Activated CD8-positive, alpha-beta memory T cell treated with anti-CD3 and anti-CD28 coated beads for 36 hours (primary cell): Measurements from ENCODE around the gene CATSPER1. TPM values are rescaled to one million over a fixed set of nuclear protein-coding genes. Genes with fewer than 3 reads are reported as not detected.
"Not testable (repeated sequence)": the region's sequence is repeated elsewhere in the genome, so short reads cannot be mapped to it uniquely, and the experiment has no call there.

ENCODE experiments used
- CTCF ChIA-PET: fragments of 350-600 bp; sonication (Branson Sonifier 250); formaldehyde crosslinking; loops from one replicate; lab custom pipeline; 2021; ENCODE audit warnings: antibody characterized with exemption; lab: Charles Lee
- POLR2A ChIA-PET: fragments of 350-600 bp; sonication (Branson Sonifier 250); formaldehyde crosslinking; loops from one replicate; lab custom pipeline; 2021; ENCODE audit warnings: antibody characterized with exemption; lab: Charles Lee
- total RNA-seq, 2 experiments: library from RNA; stranded (reverse); gene quantifications; one replicate each; pipeline ENCODE4 v1.2.3, GENCODE V29; 2021

The CATSPER1 gene
- total RNA-seq, 2 experiments from 2014 or later = not detected

DNA sequence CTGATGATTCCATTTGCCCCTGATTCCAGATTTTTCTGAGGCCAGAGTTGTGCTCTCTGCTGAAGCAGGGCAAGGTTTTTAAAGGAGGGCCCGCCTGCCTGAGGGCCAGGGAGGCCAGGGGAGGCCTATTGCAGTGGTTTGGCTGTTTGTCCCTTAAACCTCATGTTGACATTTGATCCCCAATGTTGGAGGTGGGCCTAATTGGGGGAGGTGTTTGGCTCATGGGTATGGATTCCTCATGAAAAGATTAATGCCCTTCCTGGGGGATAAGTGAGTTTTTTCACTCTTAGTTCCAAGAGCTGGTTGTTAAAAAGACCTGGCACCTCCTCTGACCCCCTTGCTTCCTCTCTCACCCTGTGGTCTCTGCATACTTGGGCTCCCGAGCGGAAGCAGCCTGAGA is 13.5 kb upstream of the CATSPER1 start:
- CTCF ChIA-PET = no interaction called here
- POLR2A ChIA-PET = no interaction called here

GRCh38 chr11:66037327-66037726 is 11.0 kb upstream of the CATSPER1 start:
- ChIA-PET POLR2A (interaction anchor here (0.6 to 0.7 kb wide), 2 partner anchors 127 to 299 kb away, joined by 5 to 7 read pairs; no protein-coding TSS in a partner anchor), CTCF (interaction anchor here (0.6 kb wide), 2 partner anchors 40 to 66 kb away, joined by 3 to 4 read pairs; no protein-coding TSS in a partner anchor)

DNA sequence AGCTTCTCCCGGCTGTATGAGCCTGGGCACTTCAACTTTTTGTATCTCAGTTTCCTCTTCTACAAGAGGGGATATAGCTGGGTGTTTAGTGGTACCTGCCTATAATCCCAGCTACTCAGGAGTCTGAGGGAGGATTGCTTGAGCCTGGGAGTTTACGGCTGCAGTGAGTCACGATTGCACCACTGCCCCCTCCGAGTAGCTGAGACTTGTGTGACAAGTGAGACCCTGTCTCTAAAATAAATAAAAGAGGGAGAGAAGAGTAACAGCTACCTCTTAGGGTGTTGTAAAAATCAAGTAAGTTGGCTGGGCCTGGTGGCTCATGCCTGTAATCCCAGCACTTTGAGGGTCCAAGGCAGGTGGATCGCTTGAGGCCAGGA is 10.0 kb upstream of the CATSPER1 start:
- ChIA-PET CTCF (interaction anchor here (0.7 to 2.4 kb wide), 2 partner anchors 9 to 374 kb away, joined by 3 to 9 read pairs; partner anchors contain the start of gene RELA), POLR2A (no interaction called here)

DNA sequence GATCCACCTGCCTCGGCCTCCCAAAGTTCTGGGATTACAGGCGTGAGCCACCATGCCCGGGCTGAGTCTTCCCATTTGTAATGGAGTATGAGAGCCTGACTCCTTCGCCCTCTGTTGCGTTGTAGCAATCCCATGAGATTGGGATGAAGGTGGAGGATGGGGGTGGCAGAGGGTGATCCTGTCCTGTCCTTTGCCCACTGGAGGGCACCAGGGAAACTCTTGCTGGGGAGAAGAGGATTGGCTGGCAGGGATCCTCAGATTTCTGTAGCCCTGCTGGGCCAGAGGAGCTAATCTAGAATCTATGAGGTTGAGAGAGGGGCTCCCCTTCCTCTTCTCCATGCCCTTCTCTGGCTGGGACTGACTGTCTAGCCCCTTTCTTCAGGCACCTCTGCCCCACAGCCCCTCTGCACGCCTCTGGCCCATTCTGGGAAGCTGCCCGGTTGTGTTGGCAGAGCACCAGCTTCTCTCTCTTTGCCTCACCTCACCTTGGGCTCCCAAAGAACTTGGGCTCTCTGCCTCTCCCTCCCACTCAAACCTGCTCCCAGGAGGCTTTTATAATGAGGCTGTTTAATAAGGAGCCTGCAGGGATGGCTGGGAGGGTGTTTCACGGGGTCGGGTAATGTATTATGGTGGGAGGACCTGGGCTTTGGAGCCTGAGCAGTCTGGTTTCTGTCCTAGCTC is 9.5 kb upstream of the CATSPER1 start:
- POLR2A ChIA-PET = no interaction called here
- CTCF ChIA-PET = interaction anchor here (0.7 to 2.4 kb wide), 2 partner anchors 10 to 373 kb away, joined by 3 to 9 read pairs; partner anchors contain the start of gene RELA

- POLR2A ChIA-PET = interaction anchor here (0.6 kb wide), 1 partner anchor 155 kb away, joined by 7 read pairs; no protein-coding TSS in a partner anchor
Measured at GRCh38 chr11:66032957-66033735, 6.9 kb upstream of the CATSPER1 start.

DNA sequence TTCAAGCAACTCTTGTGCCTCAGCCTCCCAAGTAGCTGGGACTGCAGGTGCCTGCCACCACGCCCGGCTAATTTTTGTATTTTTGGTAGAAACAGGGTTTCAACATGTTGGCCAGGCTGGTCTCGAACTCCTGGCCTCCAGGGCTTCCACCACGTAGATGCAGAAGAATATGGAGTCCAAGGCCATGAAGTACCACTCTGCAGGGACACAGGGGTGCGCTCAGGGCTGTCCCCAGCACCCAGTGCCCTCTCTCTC is 3.2 kb downstream of the CATSPER1 start:
- CTCF ChIA-PET = interaction anchor here (1.0 to 2.8 kb wide), 14 partner anchors 8 to 311 kb away, joined by 3 to 18 read pairs (median 6); partner anchors contain the start of genes CST6, KAT5, MUS81 and SF3B2
- POLR2A ChIA-PET = not testable (repeated sequence)

More at GRCh38 chr11:66032957-66033735, 6.9 kb upstream of the CATSPER1 start:
- CTCF ChIA-PET = interaction anchor here (0.6 to 1.8 kb wide), 2 partner anchors 11 to 19 kb away, joined by 3 to 4 read pairs; no protein-coding TSS in a partner anchor

DNA sequence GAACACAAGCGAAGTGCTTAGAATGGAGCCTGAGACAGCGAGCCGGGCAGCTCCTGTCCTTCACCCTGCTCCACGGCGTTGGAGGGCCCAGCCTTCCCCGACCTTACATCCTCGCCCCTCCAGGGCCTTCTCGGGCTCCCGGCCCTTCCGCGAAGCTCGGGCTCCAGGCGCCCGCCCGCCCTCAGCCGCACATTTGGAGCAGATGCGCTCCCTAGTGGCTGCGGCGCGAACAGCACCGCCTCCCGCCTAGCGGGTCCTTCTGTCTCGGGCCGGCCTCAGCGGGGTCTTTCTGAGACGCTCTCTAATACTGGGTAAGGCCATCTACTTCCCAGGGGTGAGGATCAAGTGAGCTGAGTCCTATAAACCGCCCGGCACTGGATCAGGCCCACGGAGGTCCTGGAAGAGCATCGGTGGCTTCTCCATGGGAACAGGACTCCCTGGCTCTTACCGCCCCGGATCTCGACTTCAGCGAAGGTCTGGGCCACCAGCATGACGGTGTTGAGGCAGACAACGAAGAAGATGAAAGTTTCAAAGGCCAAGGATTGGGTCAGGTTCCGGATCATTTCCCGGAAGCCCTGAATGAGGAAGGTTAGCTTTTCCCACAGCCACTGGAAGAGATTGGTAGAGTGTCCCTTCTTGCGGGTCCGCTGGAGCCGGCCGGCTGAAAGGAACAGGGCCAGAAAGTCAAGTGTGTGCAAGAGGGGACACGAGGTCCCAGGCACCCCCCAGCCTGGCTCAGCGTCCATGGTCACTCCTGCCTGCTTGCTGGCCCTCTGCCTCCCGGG is 3.7 kb downstream of the CATSPER1 start:
- CTCF ChIA-PET = interaction anchor here (0.5 to 2.8 kb wide), 27 partner anchors 9 to 1527 kb away, joined by 3 to 18 read pairs (median 4); partner anchors contain the start of genes BANF1, CST6, FIBP and KAT5
- POLR2A ChIA-PET = interaction anchor here (0.6 kb wide), 1 partner anchor 311 kb away, joined by 3 read pairs; the partner anchor contains the start of gene KAT5

DNA sequence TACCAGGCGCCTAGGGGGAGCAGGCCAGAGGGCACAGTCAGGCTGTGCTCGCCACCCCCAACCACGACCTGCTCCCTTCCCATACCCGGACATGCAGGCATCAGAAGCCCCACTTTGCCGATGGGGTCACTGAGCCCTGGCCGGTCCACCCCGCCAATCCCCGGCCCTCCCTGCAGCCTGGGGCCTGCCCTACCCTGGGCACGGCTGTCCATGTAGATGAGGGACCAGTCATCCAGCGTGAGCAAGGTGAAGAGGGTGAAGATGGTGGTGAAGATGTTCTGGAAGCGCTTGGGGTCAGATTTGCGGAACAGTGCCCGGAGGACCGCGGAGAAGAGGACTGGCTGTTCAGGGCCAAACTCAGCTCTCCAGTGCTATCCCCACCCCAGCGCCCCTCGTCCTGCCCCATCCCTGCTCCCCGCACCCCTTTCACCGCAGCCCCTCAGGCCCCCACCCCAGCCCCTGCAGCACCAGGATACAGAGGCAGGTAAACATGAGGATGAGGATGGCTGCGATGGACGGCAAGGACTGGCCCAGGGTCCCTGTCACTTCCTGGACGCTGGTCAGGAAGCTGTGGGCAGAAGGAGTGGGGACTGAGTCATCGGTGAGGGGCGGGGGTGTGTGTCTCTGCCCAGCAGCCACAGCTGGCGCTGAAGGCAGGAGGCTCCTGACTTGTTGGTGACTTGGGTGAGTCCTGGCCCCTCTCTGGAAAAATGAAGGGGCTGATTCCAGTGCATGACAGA is 5.5 kb downstream of the CATSPER1 start:
- POLR2A ChIA-PET = no interaction called here
- CTCF ChIA-PET = interaction anchor here (0.6 to 2.8 kb wide), 4 partner anchors 12 to 123 kb away, joined by 3 to 18 read pairs (median 10); no protein-coding TSS in a partner anchor

DNA sequence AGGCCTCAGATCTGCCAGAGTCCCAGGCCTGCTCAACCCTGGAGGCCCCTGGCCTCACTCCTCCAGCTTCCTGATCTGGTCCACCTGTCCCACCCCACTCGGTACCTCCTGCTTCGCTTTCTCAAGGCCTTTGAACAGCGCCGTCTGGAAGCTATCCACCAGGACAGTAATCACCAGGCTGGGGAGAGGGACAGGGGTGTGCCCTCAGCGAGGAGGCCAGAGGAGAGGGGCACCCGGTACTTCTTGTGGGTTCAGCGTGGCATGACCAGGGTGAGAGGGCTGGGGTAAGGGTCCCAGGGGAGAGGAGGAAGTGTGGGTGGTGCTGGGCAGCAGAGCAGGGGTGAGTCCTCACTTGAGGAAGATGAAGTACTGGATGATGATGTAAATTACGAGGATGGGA is 6.1 kb downstream of the CATSPER1 start:
- CTCF ChIA-PET = interaction anchor here (0.6 kb wide), 1 partner anchor 122 kb away, joined by 3 read pairs; no protein-coding TSS in a partner anchor

GRCh38 chr11:66017321-66017720 is 9.0 kb downstream of the CATSPER1 start:
- CTCF ChIA-PET = interaction anchor here (0.7 to 1.1 kb wide), 3 partner anchors 24 to 168 kb away, joined by 3 read pairs; no protein-coding TSS in a partner anchor
- POLR2A ChIA-PET = no interaction called here

More for the DNA sequence above, 6.1 kb downstream of the CATSPER1 start:
- POLR2A ChIA-PET = no interaction called here

- ChIA-PET POLR2A (no interaction called here), CTCF (no interaction called here)
Measured at GRCh38 chr11:66016793-66017177, 9.5 kb downstream of the CATSPER1 start.

GRCh38 chr11:66015936-66016792 is 10.1 kb downstream of the CATSPER1 start:
- ChIA-PET POLR2A (no interaction called here), CTCF (no interaction called here)

GRCh38 chr11:66015454-66015881 is 10.8 kb downstream of the CATSPER1 start:
- CTCF ChIA-PET = no interaction called here
- POLR2A ChIA-PET = no interaction called here

- CTCF ChIA-PET = interaction anchor here (0.7 to 3.5 kb wide), 3 partner anchors 8 to 141 kb away, joined by 3 to 17 read pairs (median 3); no protein-coding TSS in a partner anchor
- POLR2A ChIA-PET = no interaction called here
Measured at GRCh38 chr11:66014804-66015453, 11.3 kb downstream of the CATSPER1 start.

DNA sequence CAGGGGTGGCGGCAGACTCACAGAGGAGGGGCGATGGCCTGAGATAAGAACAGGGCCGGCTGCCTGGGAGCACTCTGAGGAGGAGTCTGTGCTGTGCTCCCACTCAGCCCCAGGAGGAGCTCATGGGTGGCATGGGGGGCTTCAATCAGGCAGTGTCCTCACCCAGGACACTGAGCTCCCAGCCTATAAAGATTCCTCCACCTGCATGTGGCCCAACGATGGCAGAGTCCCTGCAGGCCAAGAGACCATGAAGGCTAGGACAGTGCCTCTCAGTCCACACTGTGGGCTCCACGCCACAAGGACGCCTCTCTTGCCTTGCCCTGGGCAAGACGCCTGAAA is 12.5 kb downstream of the CATSPER1 start:
- POLR2A ChIA-PET = no interaction called here

GRCh38 chr11:66012946-66013761 is 13.1 kb downstream of the CATSPER1 start:
- ChIA-PET POLR2A (no interaction called here), CTCF (interaction anchor here (0.9 to 3.5 kb wide), 2 partner anchors 10 to 12 kb away, joined by 3 to 17 read pairs; no protein-coding TSS in a partner anchor)

More for the DNA sequence above, 12.5 kb downstream of the CATSPER1 start:
- CTCF ChIA-PET = interaction anchor here (0.9 to 3.5 kb wide), 2 partner anchors 9 to 13 kb away, joined by 3 to 17 read pairs; no protein-coding TSS in a partner anchor
